Neural cell (in vitro differentiated cells): Measurements from ENCODE around the gene PRM1. TPM values are rescaled to one million over a fixed set of nuclear protein-coding genes. Genes with fewer than 3 reads are reported as not detected.

ENCODE experiments used
- H2AFZ ChIP-seq: fragments of 200-600, 300-800 bp; sonication (generic), shearing (Covaris generic); 2 replicates; pipeline ENCODE4 v1.6.0; 2014; ENCODE audit warnings: low read depth, mild to moderate bottlenecking, antibody characterized with exemption, low read length, moderate library complexity
- H3F3A ChIP-seq: fragments of 200-600 bp; shearing (Covaris generic); 2 replicates; pipeline ENCODE4 v1.6.1; 2016; ENCODE audit warnings: mild to moderate bottlenecking, moderate library complexity, mixed read lengths, antibody characterized with exemption, low read length; ENCODE audit not compliant: insufficient read depth, poor library complexity, severe bottlenecking
- H3K27ac ChIP-seq: fragments of 200-600, 300-800 bp; sonication (generic), shearing (Covaris generic); 2 replicates; pipeline ENCODE4 v1.5.1; 2014; ENCODE audit warnings: mild to moderate bottlenecking, low read length, moderate library complexity
- H3K27me3 ChIP-seq: fragments of 300-800, 200-600 bp; sonication (generic), shearing (Covaris generic); 2 replicates; pipeline ENCODE4 v1.6.0; 2014; ENCODE audit warnings: mild to moderate bottlenecking, low read depth, low read length, moderate library complexity; ENCODE audit not compliant: insufficient read depth
- H3K36me3 ChIP-seq: fragments of 300-800, 200-600 bp; sonication (generic), shearing (Covaris generic); 2 replicates; pipeline ENCODE4 v1.5.1; 2014; ENCODE audit warnings: mild to moderate bottlenecking, antibody characterized with exemption, low read length, moderate library complexity; ENCODE audit not compliant: insufficient read depth
- H3K4me2 ChIP-seq: fragments of 300-800, 200-600 bp; sonication (generic), shearing (Covaris generic); 2 replicates; pipeline ENCODE4 v1.6.0; 2014; ENCODE audit warnings: mild to moderate bottlenecking, low read length
- H3K4me3 ChIP-seq: fragments of 300-800, 200-600 bp; sonication (generic), shearing (Covaris generic); 2 replicates; pipeline ENCODE4 v1.5.1; 2014; ENCODE audit warnings: mild to moderate bottlenecking, low read length, moderate library complexity
- H3K79me2 ChIP-seq: fragments of 200-600 bp; shearing (Covaris generic); replicated peaks from 2 replicates; pipeline ENCODE4 v1.6.0; 2014; ENCODE audit warnings: mild to moderate bottlenecking, low read length, moderate library complexity; ENCODE audit not compliant: insufficient read depth
- H3K9ac ChIP-seq: fragments of 300-800, 200-600 bp; sonication (generic), shearing (Covaris generic); 2 replicates; pipeline ENCODE4 v1.6.1; 2016; ENCODE audit warnings: mild to moderate bottlenecking, low read length, mixed read lengths
- H3K9me2 ChIP-seq: fragments of 200-600 bp; shearing (Covaris generic); 2 replicates; pipeline ENCODE4 v1.6.1; 2016; ENCODE audit warnings: mild to moderate bottlenecking, low read length, mixed read lengths; ENCODE audit not compliant: insufficient read depth
- H3K9me3 ChIP-seq: fragments of 200-600, 300-800 bp; sonication (generic), shearing (Covaris generic); 2 replicates; pipeline ENCODE4 v1.6.1; 2016; ENCODE audit warnings: mild to moderate bottlenecking, mixed run types, low read length, moderate library complexity, mixed read lengths
- H4K20me1 ChIP-seq: fragments of 200-600 bp; shearing (Covaris generic); 2 replicates; pipeline ENCODE4 v1.6.1; 2016; ENCODE audit warnings: mild to moderate bottlenecking, mixed run types; ENCODE audit not compliant: insufficient read depth
- CTCF ChIP-seq: fragments of 450-650 bp; IDR thresholded peaks from 2 replicates; pipeline ENCODE4 v1.5.1; 2014; ENCODE audit warnings: antibody characterized with exemption, mild to moderate bottlenecking, moderate library complexity; ENCODE audit not compliant: poor library complexity, severe bottlenecking
- EP300 ChIP-seq: fragments of 450-650 bp; conservative IDR thresholded peaks from 2 replicates; pipeline ENCODE4 v1.6.1; 2014; ENCODE audit warnings: antibody characterized with exemption, mild to moderate bottlenecking, moderate library complexity; ENCODE audit not compliant: poor library complexity, severe bottlenecking
- EZH2 ChIP-seq: fragments of 200-600, 300-800 bp; shearing (Covaris generic), sonication (generic); IDR thresholded peaks from 2 replicates; pipeline ENCODE4 v1.6.1; 2014; ENCODE audit warnings: antibody characterized with exemption, low read length, borderline replicate concordance, mild to moderate bottlenecking; ENCODE audit not compliant: insufficient read depth, poor library complexity, severe bottlenecking
- MXI1 ChIP-seq: fragments of 450-650 bp; conservative IDR thresholded peaks from 2 replicates; pipeline ENCODE4 v1.6.1; 2014; ENCODE audit warnings: antibody characterized with exemption, mild to moderate bottlenecking; ENCODE audit not compliant: poor library complexity, severe bottlenecking
- POLR2AphosphoS5 ChIP-seq: IDR thresholded peaks from 2 replicates; pipeline ENCODE4 v1.6.1; 2012
- RAD21 ChIP-seq: fragments of 450-650 bp; conservative IDR thresholded peaks from 2 replicates; pipeline ENCODE4 v1.6.1; 2014; ENCODE audit warnings: antibody characterized with exemption, mild to moderate bottlenecking, moderate library complexity
- REST ChIP-seq: IDR thresholded peaks from 2 replicates; pipeline ENCODE4 v1.6.1; 2012; ENCODE audit warnings: borderline replicate concordance
- SMC3 ChIP-seq: fragments of 450-650 bp; conservative IDR thresholded peaks from 2 replicates; pipeline ENCODE4 v1.6.1; 2014; ENCODE audit warnings: antibody characterized with exemption, mild to moderate bottlenecking, moderate library complexity; ENCODE audit not compliant: poor library complexity
- TAF1 ChIP-seq: IDR thresholded peaks from 2 replicates; pipeline ENCODE4 v1.6.1; 2012; ENCODE audit warnings: low read depth
- polyA plus RNA-seq: library from polyadenylated mRNA; depleted of rRNA; stranded (reverse); fragments of >200 nt; gene quantifications from 2 replicates; pipeline ENCODE4 v1.2.3, GENCODE V29; 2014

PRM1 gene
- polyA plus RNA-seq, 1 donor from 2014 or later, result not detected

- Histone ChIP-seq H3K9ac (no peak overlapping the region), H3K27ac (no peak overlapping the region), H3K9me3 (no peaks in the 10 kb centered on the region), H3K4me2 (no peak overlapping the region), H3K27me3 (no peaks in the 10 kb centered on the region), H3K9me2 (no peaks in the 10 kb centered on the region), H3K4me3 (no peak overlapping the region), H3K36me3 (no peaks in the 10 kb centered on the region), H3K79me2 (no peaks in the 10 kb centered on the region), H4K20me1 (no peaks in the 10 kb centered on the region), H3F3A (no peaks in the 10 kb centered on the region), H2AFZ (no peak overlapping the region)
- TF ChIP-seq POLR2AphosphoS5 (no peak), CTCF (no peak), EZH2 (no peak), MXI1 (no peak), RAD21 (no peak), REST (no peak), EP300 (no peak), TAF1 (no peak), SMC3 (no peak)
Measured at GRCh38 chr16:11326084-11326736, 45.1 kb upstream of the PRM1 start.

- no peak overlapping the region for H2AFZ ChIP-seq
- TF ChIP-seq TAF1 (no peak), REST (no peak), EP300 (no peak), MXI1 (no peak), CTCF (no peak), RAD21 (no peak), POLR2AphosphoS5 (no peak), SMC3 (no peak)
- H3K27me3 ChIP-seq, result no peaks in the 10 kb centered on the region
- no peaks in the 10 kb centered on the region for H3K36me3 ChIP-seq
- H3K9ac ChIP-seq, result no peak overlapping the region
- no peaks in the 10 kb centered on the region for H3K9me3 ChIP-seq
- H3K4me2 ChIP-seq, result no peak overlapping the region
- no peaks in the 10 kb centered on the region for H3F3A ChIP-seq
- H3K4me3 ChIP-seq, result no peak overlapping the region
- H4K20me1 ChIP-seq, result no peaks in the 10 kb centered on the region
- H3K9me2 ChIP-seq, result no peaks in the 10 kb centered on the region
- no peaks in the 10 kb centered on the region for H3K79me2 ChIP-seq
- H3K27ac ChIP-seq, result no peak overlapping the region
Measured at GRCh38 chr16:11325404-11326083, 44.4 kb upstream of the PRM1 start.
